Stimulated activated CD8-positive, alpha-beta memory T cell treated with anti-CD3 and anti-CD28 coated beads, Interleukin-12 subunit alpha, Interleukin-12 subunit beta, amount 100 ng/mL, for 1 hour (primary cell): ENCODE results near the gene PLCB3.
A peak's percentile ranks its signal among the peaks of the same experiment; 100 is the strongest.

ENCODE experiments used
- DNase-seq: peaks from one replicate; pipeline ENCODE4 v3.0.0-alpha.2; 2020; ENCODE audit warnings: low read depth

The PLCB3 gene

DNA sequence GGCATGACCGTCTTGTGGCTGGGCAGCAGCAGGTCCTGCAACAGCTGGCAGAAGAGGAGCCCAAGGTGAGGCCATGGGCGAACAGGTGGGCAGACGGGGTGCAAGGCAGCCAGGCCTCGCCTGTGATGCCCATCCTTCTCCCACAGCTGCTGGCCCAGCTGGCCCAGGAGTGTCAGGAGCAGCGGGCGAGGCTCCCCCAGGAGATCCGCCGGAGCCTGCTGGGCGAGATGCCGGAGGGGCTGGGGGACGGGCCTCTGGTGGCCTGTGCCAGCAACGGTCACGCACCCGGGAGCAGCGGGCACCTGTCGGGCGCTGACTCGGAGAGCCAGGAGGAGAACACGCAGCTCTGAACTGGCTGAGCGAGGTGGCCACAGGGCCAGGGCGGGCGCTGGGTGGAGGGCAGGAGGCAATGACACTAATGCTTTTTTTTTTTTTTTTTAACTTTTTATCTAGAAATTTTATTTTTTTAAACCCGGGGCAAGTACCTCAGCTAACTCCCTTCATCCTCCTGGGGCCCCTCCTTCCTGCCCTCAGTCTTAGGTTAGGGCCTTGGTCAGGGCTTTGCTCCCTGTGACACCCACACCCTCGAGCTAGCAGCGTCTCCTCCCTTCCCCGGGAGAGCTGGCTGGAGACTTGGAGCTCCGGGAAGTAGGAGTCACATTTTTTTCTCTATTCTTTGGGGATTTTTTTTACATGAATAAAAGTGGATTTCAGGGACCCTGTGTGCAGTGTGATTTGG lies 16.0 kb downstream of the PLCB3 start:
- no peak for DNase-seq

DNA sequence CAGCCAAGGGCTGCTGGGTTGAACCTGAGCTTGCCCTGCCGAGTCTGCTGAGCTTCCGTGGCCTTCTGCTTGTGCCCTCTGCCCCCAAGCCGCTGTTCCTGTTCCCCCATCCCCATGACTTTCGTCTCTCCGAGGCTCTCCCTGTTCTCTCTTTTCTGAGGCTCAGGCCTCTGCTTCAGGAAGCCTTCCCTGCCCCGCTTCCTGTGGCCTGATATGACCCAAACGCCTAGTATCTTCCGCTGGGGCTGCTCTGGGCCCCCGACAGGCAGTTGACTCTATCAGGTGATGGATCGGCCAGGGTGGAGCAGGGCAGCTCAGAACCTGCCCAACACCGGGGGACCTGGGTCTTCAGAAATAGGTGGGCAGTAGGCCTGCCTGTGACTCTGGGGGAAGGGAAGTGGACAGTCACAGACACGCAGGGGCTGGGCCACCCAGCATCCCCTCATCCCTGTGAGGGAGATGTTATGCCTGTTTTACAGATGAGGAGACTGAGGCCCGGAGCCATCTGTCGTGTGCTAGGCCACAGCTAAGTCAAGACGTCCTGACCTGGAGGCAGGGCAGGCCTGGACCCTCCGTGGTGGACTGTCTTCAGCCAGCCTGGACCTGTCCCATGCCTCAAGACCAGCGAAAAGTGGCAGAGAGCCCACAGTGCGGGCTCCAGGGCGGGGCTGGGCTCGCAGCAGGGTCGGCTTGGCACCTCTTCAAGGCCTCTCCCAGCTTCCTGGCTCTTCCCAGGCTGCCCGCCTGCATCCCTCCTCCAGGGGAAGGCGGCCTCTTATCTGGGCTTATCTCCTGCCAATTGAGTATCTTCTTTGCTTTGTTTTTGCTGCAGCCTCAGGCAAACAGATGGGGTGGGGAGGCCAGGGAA lies 16.9 kb downstream of the PLCB3 start:
- DNase-seq, result no peak

DNA sequence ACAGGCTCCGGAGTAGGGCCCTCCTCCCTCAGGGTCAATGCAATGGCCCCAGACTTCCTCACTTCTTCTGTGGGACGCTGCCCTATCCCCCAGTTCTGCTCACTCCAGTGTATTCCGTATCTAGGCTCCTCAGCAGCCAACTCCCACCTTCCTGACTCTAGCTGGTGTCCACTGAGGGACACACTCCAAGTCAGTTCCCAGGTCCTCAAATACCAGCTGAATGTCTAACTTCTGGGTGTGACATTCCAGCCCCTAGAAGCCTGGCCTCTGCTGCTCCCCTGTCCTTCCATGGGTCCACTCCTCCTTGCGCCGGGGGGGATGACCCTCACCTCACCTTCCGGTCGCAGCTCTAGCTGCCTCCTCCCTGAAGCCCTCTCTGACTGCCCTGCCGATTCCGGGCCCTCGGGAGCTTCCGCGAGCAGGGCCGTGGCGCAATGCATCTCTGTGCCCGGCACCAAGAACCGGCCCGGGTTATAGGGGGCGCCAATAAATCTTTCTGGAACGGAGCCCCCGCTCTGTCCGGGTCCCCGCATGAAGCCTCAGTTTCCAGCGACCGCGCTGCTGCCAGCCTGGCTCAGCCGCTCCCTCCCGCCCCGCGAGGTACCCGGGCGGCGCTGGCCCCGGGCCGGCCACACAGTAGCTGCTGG lies 17.7 kb downstream of the PLCB3 start:
- DNase-seq, result no peak

DNA sequence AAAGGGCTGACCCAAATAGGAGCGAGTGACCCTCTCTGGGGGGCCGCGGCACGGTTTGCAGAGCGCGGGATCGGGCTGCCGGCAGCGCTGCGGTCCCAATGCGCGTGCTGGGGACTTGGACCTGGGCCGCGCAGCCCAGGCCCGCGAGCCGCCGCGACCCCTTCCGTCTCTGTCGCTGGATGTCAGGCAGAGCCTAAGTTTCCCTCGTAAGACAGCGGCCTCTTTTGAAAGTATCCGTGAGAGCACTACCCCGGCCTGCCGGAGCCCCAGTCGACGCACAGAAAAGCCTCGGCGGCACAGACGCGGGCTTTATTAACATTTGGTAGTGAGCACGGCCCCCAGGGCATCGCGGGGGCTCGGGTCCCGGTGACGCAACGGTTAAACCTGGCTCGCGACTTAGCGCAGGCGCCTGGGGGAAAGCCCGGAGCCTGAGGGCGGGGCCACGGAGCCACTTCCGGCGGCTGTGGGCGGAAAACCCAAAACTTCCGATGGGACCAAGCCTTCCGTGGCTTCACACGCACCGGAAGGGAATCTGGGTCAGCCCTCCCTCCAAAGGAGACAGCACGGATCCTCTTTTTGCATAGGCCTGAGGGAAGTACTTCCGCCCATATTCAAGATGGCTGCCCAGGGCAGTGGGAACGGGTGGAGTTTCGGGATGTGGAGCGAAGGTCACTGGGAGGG lies 18.4 kb downstream of the PLCB3 start:
- DNase-seq, result peak; percentile 96

DNA sequence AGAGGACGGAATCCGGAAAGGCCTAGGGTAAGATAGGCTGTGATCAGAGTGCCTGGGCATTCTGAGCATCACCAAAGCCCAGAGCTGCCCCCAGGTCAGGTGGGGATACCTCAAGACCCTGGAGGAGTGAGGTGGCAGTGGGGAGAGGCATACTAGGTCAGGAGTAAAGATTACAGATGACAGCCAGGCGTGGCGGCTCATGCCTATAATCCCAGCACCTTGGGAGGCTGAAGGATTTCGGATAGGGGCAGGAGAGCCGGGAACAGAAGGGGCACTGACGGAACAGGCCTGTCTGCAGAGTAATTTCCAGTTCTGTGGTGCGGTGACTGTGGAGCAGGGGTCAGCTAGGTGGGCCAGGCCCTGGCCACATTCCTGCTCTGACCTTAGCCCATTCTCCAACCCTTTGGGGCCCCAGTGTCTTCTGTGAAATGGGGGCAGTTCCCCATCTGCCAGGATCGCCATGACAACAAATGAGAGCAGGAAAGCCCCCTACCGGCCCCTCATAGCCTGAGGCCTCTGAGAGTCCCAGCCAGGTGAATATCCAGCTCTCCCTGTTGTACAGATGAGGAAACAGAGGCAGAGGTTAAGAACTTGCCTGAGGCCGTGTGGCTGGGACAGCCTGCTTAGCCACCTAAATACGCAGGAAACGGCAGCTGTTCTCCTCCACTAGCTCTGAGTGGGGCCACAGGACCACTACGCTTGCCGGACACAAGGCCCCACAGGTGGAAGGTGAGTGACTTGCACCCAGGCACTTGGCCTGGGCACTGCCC lies 23.9 kb downstream of the PLCB3 start:
- DNase-seq, result no peak

DNA sequence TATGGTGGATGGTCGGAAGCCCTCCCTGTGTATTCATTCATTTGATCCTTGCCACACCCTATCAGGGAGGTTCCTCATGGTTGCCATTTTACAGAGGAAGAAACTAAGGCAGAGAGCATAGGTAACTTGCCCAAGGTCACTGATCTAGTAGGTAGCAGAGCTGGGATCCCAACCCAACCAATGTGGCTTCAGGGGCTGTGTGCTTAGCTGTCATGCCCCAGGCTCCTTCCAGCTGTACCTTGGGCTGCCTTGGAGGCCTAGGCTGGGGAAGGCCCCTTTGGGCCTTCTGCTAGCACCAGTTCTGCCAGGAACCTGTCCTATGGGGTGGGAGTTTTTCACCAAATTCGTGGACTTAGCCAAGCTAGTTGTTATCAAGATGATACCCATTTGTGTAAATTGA lies 24.5 kb downstream of the PLCB3 start:
- DNase-seq, result no peak

DNA sequence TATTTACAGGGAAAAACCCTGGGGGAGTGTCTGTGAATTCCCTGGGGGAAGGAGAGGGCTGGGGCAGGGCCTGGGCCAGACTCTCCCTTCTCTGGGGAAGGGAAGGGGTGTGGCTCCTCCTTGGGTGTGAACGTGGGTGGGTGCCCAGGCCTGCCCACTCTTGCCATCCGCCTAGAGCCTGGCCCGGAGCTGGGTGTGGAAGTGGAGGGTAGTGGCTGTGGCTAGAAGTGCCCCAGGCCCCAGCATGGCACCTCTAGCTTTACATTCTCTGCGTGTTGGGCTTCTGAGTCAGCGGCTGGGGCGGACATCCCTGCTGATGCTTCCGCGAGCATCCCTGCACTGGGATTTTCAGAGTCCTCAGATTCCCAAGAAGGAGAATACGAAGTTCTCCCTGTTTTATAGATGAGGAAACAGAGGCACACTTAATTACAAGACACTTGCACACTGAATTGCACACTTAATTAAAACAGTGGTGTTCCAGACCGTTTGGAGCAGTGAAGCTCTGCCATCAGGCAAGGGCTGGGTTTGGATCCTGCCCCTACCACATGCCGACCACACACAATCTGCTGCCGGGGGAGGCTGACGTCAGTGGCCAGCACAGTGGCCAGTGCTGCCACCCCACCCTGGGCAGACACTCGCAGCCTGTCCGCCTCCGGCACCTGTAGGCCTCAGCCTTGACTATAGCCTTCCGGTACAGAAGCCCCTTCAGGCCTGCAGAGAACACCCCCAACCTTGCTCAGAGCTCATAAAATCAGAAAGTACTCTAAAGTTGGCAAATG lies 25.5 kb downstream of the PLCB3 start:
- no peak for DNase-seq

DNA sequence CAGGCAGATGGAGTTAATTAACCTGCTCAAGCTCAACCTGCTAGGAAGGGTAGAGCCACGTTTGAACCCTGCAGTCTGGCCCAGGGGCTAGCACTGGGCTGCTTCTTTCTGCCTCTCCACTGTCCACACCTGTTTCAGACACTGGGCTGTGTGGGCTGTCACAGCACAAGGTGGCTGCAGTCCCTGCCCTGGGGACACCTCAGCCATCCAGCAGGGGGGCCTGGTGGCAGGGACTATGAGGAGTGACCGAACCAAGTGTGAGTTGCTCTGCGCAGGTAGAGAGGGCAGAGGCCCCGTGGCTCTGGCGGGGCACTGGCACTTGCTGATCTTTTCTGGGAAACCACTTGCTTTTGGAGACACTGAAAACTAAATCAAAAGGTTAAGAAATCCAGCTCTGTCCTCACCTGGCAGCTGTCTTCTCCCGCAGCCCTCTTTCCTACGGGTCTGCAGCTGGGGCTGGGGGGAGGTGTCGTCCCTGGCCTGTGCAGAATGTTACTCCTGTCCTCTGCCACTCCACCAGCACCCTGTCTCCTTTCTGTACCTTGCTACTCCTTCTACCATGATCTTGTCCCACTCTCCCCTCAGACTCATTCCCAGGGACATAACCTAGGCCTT lies 27.4 kb downstream of the PLCB3 start:
- no peak for DNase-seq

DNA sequence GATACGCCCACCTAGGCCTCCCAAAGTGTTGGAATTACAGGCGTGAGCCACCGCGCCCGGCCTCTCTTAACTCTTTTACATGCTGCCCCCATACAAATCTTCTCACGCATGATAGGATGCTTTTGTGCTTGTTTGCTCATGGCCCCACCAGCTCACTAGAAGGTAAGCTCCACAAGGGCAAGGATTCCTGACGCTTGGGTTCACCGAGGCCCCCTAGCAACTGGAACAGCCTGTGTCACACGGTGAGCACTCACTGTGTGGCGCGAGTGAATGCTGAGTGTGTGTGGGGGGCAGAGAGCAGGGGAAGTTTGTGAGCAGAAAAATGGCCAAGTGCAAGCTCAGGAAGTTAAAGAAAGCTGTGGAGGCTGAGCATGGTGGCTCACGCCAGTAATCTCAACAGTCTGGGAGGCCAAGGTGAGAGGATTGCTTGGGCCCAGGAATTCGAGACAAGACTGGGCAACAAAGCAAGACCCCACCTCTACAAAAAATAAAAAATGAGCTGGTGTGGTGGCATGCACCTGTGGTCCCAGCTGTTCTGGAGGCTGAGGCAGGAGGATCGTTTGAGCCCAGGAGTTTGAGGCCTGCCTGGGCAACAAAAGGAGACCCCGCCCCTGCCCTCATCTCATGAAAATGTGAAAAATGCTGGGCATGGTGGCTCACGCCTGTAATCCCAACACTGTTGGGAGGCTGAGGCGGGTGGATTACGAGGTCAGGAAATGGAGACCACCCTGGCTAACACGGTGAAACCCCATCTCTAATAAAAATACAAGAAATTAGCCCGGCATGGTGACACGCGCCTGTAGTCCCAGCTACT lies 30.8 kb downstream of the PLCB3 start:
- no peak for DNase-seq

DNA sequence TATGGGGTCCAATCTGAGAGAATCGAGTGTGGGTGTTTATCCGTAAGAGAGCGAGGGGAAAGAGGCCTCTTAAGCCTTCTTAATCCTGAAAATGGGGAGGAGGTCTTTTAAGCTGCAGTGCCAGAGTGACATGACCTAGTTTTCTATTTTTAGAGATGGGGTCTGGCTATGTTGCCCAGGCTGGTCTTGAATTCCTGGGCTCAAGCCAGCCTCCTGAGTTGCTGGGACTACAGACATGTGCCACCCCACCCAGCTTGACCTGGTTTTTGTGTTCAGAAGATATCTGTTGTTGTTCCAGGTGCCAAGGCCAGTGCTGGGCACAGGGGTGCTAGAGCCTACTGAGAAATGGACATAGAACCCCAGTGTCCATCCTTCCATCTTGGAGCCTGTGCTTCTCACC lies 31.8 kb downstream of the PLCB3 start:
- DNase-seq, result no peak

DNA sequence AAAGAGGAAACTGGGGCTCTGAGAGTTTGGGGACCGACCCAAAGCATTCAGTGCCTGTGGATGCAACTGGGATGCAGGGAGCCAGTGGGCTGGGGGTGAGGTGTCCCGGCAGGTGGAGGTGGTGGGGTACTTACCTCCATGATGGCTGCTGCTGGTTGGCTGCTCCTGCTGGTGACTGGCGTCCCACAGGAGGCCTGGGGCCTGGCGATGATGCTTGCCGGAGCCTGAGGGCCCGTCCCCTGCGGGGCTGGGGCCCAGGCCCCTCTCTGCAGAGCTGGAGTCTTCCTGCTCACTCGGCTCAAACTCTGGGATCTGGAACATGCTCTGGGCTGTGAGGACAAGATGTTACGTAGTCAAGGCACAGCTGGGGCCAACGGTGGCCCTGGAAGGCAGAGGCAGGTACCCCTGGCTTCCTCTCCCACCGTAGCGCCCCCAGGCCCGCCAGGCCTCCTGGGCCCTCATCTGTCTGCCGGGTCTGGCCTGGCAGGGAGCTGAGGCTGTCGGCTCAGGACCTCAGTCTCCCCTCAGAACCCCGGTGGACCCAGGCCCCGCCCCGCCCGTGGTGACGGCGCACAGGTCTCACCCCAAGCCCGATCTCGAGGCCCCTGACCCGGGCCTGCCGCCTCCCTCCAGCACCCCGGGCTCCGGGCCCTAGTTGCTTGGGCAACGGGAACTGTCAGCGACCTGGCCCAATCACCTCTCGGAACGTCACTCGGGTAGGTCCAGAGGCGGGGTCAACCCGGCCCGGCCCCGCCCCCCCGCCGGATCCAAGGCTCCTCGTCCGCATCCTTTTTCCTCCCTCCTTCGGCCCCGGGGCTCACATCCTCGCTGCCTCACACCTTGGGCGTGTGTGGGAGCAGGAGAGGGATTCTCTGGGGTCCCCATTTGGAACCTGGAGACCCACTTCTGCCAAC lies 33.0 kb downstream of the PLCB3 start, which contains the start of gene BAD:
Gene BAD (minus strand): TSS at position 618 of the 914 bp plus-strand sequence. CDS start 297 bp downstream, at position 321.
- peak; percentile 89 for DNase-seq

DNA sequence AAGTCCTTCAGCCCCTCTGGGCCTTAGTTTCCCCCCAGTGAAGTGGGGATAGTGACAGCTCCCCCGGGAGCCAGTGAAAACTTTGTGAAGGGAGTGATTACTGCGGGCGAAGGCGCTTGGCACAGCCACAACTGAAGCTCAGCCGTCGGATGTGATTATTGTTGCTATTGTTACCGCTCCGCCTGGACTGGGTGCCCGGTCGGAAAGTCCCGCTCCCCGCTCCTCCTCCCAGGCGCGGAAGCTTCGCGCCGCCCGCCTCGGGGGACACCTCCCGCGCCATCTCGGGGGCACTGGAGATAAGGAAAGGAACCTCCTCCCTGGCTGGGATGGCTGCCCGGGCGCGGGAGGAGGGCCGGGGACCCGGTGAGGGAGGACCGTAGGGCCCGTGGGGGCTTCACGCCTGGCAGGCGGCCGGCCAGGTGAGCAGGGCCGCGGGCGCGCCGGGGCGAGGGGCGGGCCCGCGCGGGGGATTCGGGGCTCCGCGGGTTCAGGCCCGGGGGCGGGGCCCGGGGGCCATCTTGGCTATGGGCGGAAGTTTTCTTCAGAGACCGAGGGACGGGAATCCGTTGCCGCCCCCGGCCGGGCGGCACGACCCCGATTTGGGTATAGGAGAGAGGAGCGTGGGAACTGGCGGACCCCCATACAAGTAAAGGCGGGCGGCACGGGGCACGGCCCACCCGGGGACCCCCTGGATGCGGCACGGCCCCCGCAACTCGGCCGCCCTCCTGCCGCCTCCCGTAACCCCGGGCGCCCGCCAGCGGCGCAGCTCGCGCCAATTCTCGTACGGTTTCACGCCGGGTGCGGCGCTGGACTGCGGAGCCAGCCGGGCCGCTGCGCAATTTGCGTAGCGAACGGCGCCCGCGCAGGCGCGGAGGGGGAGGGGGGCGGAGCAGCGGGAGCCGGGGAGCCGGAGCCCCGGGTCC lies 33.9 kb downstream of the PLCB3 start, which contains the start of gene GPR137:
Gene GPR137 (plus strand): TSS at position 887 of the 923 bp plus-strand sequence. CDS start 677 bp downstream, outside the sequence.
- DNase-seq, result peak; percentile 83

DNA sequence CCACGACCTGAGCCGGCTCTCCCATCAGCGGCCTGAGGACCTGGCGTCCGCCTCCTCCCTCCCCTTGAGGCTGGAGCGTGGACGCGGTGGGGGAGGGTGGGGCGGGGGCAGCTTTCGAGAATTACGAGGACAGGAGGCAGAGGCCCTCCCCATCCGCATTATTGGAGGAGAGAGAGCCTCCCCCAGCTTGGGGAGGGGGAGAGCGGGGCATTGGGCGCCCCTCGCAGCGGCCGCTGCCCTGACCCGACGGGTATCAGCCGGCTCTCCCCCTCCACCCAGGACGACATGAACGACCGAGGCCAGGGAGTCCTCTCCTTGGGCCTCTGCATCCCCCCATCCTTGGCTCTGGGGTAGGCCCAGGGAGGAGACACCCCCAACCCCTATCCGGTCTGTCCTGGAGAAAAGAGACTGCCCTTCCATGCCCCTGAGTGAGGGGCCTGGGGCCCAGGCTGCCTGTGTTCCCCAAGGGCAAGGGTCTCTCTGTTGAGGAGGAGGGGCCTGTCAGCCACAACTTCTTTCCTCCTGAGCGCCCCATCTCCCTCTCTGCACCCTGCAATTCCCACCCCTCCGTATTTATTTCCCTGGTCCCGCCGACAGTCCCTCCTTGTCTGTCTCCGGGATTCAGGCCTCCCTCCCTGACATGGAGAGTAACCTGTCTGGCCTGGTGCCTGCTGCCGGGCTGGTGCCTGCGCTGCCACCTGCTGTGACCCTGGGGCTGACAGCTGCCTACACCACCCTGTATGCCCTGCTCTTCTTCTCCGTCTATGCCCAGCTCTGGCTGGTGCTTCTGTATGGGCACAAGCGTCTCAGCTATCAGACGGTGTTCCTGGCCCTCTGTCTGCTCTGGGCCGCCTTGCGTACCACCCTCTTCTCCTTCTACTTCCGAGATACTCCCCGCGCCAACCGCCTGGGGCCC lies 34.8 kb downstream of the PLCB3 start:
- DNase-seq, result no peak

DNA sequence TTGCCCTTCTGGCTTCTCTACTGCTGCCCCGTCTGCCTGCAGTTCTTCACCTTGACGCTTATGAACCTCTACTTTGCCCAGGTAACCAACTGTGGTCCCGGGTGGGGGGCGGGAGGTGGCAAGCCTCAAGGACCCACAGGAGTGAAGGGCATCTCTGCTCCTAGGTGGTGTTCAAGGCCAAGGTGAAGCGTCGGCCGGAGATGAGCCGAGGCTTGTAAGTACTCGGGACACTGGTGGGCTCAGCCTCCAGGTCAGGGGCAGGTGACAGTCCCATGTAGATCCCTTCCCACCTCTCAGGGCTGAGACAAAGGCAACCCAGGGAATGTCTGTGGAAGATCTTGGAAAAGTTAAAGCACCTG lies 35.5 kb downstream of the PLCB3 start:
- DNase-seq, result no peak

DNA sequence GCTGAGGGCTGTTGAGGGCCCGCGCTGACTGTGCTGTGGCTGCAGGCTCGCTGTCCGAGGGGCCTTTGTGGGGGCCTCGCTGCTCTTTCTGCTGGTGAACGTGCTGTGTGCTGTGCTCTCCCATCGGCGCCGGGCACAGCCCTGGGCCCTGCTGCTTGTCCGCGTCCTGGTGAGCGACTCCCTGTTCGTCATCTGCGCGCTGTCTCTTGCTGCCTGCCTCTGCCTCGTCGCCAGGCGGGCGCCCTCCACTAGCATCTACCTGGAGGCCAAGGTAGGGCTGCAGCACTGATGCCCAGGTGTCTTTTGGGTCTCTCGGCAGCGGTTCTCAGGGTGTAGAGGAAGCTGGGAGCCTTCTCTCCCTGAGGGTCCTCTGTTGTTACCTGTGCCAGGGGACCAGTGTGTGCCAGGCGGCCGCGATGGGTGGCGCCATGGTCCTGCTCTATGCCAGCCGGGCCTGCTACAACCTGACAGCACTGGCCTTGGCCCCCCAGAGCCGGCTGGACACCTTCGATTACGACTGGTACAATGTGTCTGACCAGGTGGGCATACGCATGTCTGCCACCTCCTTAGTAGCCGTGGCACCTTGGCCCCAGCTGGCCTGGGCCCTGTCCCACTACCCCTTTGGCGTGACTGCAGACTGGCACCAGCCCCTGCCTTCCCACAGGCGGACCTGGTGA lies 36.5 kb downstream of the PLCB3 start:
- no peak for DNase-seq
